ENCODE measurements around the gene ALG14. TPM values are rescaled to one million over a fixed set of nuclear protein-coding genes. Genes with fewer than 3 reads are reported as not detected.
"Not testable (repeated sequence)": the region's sequence is repeated elsewhere in the genome, so short reads cannot be mapped to it uniquely, and the experiment has no call there.

Gene ALG14
- total RNA-seq, 1 donor from 2014 or later, result 1.6 TPM

- DNase-seq (ENCODE audit: low read depth in 2 of 2), result peak in 1 of 2 donors; percentile 58
These were observed 118.2 kb downstream of the ALG14 start for GRCh38 chr1:94954263-94955220.

GRCh38 chr1:94953746-94954145 is 119.0 kb downstream of the ALG14 start:
- no peak for DNase-seq (ENCODE audit: low read depth in 2 of 2)

- no peak for DNase-seq (ENCODE audit: low read depth in 2 of 2)
These were observed 119.6 kb downstream of the ALG14 start for GRCh38 chr1:94953107-94953506.

- DNase-seq (ENCODE audit: low read depth in 2 of 2), result no peak
These were observed 120.2 kb downstream of the ALG14 start for GRCh38 chr1:94952539-94952938.

- DNase-seq (ENCODE audit: low read depth in 2 of 2), result no peak
These were observed 121.1 kb downstream of the ALG14 start for GRCh38 chr1:94951509-94952208.

GRCh38 chr1:94951046-94951445 is 121.7 kb downstream of the ALG14 start:
- no peak for DNase-seq (ENCODE audit: low read depth in 2 of 2)

- DNase-seq (ENCODE audit: low read depth in 2 of 2), result no peak
These were observed 122.8 kb downstream of the ALG14 start for GRCh38 chr1:94949681-94950661.

- DNase-seq (ENCODE audit: low read depth in 2 of 2), result no peak
These were observed 125.3 kb downstream of the ALG14 start for GRCh38 chr1:94947437-94947836.

- no peak for DNase-seq (ENCODE audit: low read depth in 2 of 2)
These were observed 125.9 kb downstream of the ALG14 start for GRCh38 chr1:94946886-94947285.

- no peak for DNase-seq (ENCODE audit: low read depth in 2 of 2)
These were observed 130.3 kb downstream of the ALG14 start for GRCh38 chr1:94942171-94943128.

GRCh38 chr1:94941480-94941879 is 131.3 kb downstream of the ALG14 start:
- not testable (repeated sequence) for DNase-seq (ENCODE audit: low read depth in 2 of 2)

- DNase-seq (ENCODE audit: low read depth in 2 of 2), result no peak
These were observed 132.0 kb downstream of the ALG14 start for GRCh38 chr1:94940738-94941137.

- no peak for DNase-seq (ENCODE audit: low read depth in 2 of 2)
These were observed 134.9 kb downstream of the ALG14 start for GRCh38 chr1:94937820-94938219.

GRCh38 chr1:94936861-94937620 is 135.7 kb downstream of the ALG14 start:
- peak in 1 of 2 donors; percentile 13 for DNase-seq (ENCODE audit: low read depth in 2 of 2)

GRCh38 chr1:94935476-94935875 is 137.3 kb downstream of the ALG14 start:
- no peak for DNase-seq (ENCODE audit: low read depth in 2 of 2)

- DNase-seq (ENCODE audit: low read depth in 2 of 2), result no peak
These were observed 137.7 kb downstream of the ALG14 start for GRCh38 chr1:94935034-94935433.

- DNase-seq (ENCODE audit: low read depth in 2 of 2), result no peak
These were observed 138.2 kb downstream of the ALG14 start for GRCh38 chr1:94934551-94934950.

GRCh38 chr1:94931254-94931841 is 141.4 kb downstream of the ALG14 start:
- no peak for DNase-seq (ENCODE audit: low read depth in 2 of 2)

Data from lung microvascular endothelial cell (primary cell).